ENCODE measurements around the gene STARD3NL.

Gene STARD3NL

DNA sequence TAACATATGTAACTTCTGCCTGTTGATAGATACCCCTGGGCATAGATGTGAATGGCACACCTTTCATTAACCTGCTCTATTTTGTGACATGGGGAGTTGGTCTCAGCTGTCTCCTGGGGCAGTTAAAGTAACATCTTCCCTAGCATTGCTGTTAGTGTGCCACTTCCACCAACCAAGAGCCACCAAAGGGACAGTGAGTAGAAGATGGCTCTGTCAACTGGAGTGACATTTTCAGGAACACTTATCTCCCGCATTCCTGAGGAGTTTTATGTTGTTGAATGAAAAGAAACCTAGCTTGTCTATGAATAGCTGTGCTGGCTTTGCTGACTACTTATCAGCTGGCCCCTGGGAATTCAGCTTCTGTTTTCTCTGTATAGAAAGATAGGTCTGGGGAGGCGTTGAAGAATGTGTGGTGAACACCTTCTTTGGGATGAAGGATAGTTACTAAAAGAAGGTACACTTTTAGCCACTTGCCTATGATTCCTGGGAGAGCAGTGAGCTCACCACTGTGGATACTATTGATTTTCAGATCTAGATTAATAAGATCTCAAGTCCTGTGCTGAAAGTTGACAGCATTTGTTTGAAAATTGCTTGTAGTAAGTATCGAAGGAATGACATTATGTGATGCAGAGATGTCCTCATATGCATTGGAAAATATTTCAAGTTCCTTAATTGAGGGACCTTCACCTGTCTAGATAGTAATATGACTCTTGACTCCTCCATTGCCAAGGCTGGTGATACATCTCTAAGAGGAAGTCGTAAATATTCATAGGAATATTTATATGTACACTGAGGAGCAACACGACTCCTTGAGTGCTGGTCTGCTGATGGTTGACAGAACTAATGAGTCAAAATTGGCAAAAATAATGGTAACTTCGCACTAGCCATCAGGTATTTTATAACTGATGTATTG, 7.6 kb downstream of the STARD3NL start:
- DNase-seq = no peak

DNA sequence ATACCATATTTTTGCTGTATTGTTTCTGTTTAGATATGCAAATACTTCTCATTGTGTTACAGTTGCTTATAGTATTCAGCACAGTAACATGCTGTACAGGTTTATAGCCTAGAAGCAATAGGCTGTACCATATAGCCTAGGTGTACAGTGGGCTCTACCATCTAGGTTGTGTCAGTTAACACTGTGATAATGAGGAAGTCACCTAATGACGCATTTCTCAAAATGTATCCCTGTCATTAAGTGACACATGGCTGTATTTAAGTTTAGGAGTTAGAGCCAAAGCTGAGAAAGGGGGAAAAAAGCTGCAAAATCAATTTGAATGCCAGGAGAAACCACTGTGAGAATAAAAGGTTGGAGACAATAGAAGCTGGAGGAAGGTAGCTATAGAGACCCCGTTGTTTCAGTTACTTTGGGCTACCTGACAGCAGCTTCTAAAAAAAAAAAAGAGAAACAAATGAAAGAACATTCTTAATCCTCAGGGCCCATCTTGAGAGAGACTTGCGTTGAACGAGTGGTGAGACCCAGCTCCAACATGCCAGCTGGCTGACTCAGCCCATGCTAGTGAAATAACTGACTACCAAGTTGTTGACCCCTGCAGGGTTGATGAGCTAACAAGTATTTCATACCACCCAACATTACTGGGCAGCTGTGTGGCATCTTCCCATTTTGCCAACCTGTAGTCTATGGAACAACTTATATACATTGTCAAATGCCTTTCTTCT, 8.7 kb downstream of the STARD3NL start:
- DNase-seq = no peak

DNA sequence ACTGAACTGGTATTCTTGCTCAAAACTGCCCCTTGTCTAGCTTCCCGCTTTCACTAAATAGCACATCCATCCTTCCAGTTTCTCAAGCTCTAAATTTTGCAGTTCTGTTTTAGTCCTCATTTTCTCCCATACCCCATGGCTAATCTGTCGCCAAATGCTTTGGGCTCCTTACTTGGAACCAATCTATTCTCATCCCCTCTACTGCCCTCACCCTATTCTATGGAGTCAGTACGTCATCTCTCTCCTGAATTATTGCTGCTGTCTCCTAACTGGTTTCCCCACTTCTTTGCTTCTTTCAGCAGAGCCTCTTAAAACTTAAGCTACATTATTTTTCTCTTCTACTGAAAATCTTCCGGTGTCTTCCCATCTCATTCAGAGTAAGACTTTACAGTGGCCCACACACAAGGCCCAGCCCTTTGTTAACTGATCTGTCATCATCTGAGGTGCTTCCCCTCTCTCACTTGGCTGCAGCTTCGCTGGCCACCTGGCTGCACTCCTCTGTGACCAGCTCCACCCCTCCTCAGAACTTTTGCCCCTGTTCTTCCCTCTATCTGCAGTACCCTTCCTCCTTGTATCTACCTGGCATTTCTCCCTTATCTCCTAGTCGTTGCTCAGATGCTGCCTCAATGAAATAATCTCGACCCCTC, 9.9 kb downstream of the STARD3NL start:
- no peak for DNase-seq

- no peak for DNase-seq
These were observed 11.3 kb downstream of the STARD3NL start for GRCh38 chr7:38189231-38189938.

DNA sequence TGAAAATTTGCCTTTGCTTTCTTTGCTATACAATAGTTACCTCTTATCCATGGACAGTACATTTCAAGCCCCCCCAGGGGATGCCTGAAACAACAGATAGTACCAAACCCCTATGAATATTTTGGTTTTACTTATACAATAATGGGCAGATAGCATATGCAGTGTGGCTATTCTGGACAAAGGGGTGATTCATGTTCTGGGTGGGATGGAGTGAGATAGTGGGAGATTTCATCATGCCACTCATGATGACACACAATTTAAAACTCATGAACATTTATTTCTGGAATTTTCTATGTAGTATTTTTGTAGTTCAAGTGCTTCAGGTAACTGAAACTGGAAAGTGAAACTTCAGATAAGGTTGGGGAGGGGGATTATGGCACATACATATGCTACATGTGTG, 12.0 kb downstream of the STARD3NL start:
- no peak for DNase-seq

GRCh38 chr7:38191791-38192190, 13.7 kb downstream of the STARD3NL start:
- DNase-seq = no peak

GRCh38 chr7:38192327-38192726, 14.3 kb downstream of the STARD3NL start:
- no peak for DNase-seq

DNA sequence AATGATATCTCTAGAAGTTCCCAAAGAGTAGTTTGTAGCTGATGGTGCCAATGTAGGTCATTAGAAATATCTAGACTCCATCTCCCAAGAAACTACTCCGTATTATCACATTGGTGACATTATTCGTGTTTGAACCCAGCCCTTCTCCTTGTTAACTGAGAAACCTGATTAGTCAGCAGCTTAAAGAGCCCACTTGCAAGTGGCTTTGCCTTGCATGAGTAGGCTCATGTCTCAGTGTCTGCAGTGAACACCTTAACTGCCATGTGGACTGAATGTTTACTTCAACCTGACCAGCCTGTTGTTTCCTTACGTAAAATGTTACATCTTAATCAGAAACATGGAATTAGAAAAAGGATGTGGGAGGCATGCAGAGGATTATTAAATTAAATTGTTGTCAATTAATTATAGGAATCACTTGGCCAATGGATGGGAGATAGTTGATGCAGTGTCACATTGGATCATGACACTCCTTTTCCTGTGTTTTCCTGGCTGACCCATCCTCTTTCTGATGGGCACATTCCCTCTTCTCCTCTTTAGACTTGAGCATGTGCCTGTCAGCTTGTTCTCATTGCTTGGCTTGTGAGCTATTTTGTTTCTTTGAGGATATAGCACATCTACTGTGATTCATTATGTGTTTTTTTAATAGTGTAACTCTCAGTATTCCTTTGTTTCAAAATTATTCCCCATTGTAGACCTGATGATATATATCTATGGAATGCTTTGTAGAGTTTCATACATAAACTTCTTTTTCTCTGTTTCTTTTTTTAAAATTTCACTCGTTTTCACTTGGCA, 18.0 kb downstream of the STARD3NL start:
- no peak for DNase-seq

GRCh38 chr7:38198366-38198765, 20.3 kb downstream of the STARD3NL start:
- no peak for DNase-seq

DNA sequence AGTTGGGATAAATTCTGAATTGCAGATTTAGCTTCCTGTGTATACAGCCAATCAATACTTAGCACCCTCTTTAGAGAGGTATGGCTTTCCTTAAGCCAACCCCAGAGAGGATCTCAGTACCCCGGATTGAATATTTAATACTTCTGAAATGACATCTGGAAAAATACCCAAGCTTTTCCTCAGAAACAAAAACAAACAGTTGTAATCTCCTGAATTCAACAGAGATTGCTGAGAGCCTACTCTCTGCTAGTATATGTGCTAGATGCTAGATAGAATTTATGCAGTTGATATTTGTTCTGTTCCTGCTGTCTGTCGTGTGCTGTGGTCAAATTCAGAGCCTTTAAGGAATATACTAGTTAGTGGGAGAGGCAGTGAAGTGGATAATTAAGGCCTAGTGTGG, 21.1 kb downstream of the STARD3NL start:
- DNase-seq = no peak

GRCh38 chr7:38199782-38200181, 21.7 kb downstream of the STARD3NL start:
- no peak for DNase-seq

DNA sequence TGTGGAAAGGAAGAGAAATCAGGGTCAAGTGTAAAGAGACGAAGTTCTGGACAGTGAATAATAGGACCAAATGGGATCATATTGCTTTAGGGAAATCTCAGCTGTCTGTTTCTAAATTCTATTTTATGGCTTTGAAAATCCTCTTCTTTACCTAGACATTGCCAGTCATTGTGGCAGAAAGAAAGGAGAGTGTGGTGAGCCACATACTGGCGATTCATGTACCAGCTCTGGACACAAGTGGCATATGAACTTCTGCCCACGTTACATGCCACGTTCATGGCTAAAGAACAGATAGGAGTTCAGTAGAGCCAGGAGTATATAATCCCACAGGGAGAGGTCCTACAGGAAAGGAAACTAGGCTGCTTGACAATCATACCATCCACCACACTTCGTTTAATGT, 28.0 kb downstream of the STARD3NL start:
- no peak for DNase-seq

DNA sequence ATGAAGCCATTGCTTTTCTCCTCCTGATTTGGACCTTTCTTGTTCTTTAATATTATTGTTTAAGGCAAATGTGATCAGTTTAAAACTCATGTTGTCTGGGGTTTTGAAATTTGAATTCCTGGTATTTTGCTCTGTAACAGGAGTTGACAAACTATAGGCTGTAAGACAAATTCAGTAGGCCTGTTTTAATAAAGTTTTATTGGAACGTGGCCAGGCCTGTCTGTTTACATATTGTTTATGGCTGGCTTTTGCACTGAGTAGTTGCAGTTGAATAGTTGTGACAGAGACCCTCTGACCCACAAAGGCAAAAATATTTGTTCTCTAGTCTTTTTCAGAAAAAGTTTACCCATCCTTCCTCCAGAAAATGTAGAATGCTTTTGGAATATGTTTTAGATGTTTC, 29.8 kb downstream of the STARD3NL start:
- no peak for DNase-seq

GRCh38 chr7:38211486-38211885, 33.4 kb downstream of the STARD3NL start:
- DNase-seq = no peak

DNA sequence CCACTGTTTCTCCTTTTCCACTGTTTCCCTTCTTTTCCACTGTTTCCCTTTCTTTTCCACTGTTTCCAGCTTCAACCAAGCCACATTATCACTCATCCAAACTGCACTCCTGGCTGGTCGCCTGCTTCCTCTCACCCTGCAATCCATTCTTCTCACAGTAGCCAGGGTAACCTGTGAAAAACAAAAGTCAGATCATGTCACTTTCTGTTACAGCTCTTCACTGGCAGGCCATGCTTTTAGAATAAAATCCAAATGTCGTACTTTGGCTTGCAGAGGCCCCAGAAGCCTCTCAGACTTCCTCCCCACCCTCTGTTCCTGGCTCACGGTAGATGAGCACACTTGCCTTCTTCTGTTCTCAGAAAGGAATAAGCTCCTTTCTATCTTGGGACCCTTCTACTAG, 33.9 kb downstream of the STARD3NL start:
- no peak for DNase-seq

DNA sequence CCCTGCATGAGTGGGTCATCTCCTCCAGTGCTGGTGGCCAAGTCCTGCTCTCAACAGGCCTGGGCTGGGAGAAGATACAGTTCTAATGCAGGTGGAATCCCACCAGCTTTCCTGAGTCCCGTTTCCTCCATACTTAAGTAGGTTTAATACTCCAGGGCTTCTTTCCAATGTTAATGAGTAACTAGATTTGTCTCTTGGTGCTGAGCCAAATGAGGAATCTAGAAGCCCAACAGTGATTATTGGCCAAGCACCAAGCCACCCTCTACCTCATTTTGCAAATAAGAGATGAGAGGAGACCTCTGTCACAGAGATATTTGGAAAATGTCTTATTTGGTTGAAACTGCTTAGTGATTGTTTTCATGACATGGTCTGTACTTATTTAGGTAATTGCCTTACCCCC, 37.1 kb downstream of the STARD3NL start:
- no peak for DNase-seq

DNA sequence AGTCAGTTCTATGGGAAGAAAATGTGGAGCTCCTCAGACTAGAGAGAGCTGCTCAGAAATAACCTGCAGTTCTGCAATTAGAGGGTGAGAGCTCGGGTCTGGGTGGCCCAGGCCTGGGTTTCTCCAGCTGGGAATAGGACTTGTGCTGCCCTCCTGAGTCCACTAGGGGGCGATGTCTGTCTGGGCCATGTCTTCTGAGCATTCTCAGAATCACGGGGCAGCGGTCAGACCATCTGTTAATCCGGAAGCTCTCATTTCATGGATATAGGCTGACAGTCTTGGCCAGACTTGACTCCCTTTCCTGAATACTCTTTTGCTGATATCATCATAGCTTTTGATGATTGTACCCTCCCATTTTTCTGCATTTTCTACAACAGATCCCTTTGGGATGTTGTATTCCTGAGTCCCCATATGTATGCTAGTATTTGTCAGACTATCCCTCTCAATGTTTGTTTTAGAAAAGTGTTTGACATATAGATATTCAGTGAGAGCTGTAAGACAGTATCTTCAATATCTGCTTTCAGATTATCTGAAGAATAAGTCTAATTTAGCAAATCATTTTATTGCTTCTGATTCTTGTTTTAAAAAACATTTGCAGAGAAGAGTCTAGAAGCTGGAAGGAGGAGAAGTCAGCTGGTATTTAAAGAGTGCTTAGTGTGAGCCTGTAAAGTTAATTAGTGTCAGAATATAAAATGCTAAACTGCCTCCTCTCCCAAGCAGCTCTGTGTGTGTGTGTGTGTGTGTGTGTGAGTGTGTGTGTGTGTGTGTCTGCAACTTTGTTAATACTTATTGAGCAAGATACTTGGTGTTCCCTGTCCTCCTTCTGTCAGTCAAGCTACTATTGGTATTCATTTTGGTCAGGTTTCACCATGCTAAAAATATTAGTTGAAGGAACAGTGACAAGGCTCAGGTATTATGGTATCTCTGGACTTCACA, 38.0 kb downstream of the STARD3NL start:
- peak; percentile 87 for DNase-seq

GRCh38 chr7:38217672-38218071, 39.6 kb downstream of the STARD3NL start:
- DNase-seq = no peak

- DNase-seq = no peak
These were observed 42.4 kb downstream of the STARD3NL start for GRCh38 chr7:38220452-38220851.

DNA sequence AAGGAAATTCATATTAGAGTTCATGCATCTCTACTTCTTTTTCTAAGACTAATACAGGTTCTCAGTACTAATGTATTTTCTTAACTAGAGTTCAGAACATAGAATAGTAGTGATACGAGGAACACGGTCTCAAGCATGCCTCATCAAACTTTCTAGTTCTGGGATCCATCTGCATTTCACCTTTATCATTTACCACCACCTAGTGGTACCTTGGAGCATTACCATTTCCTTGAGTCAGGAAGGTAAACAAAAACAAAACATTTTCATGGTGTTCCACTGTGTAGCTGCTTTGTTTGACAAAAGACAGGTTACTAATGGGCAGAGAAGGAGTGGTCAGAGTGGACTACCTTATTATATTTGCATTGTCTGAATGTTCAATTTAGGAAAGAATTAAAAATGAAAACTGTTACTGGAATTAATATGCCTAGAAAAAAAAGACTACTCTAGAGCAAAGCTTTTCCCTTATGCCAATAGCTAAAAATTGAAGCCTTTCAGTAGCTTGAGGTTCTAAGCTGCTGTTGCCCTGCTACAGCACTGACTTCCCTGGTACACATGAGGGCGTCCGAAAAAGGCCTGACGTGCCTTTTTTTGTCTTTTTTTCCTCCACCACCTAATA, 44.5 kb downstream of the STARD3NL start:
- no peak for DNase-seq

DNA sequence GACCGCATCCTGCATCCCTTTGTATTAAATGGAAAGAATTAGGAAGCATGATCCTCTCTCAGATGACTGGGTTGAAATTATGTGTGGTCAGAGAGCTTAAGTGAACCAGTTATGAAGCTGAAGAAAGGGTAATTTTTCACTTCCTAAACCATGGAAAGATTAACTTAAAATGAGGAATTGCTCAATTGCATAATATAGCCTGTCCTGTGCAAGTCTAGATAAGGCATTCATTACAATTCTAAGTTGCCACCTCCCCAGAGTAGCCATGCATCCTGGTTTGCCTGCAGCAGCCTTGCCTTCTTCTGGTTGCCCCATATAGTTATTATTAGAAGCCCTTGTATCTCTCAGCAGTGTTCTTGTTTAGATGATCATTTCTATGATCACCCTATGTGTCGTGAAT, 45.3 kb downstream of the STARD3NL start:
- DNase-seq = no peak
